Smooth muscle cell (in vitro differentiated cells): ENCODE measurements around the gene NUDT22. TPM values are rescaled to one million over a fixed set of nuclear protein-coding genes. Genes with fewer than 3 reads are reported as not detected.

ENCODE experiments used
- DNase-seq: peaks from one replicate; lab custom pipeline; 2025; ENCODE audit not compliant: unreplicated experiment; lab: John Stamatoyannopoulos, UW
- H2AFZ ChIP-seq: fragments of 200-600 bp; sonication (generic); 2 replicates; pipeline ENCODE4 v1.6.0; 2016; ENCODE audit warnings: antibody characterized with exemption, low read depth, mild to moderate bottlenecking
- H3F3A ChIP-seq: fragments of 200-600 bp; sonication (generic); 2 replicates; pipeline ENCODE4 v1.6.0; 2017; ENCODE audit warnings: antibody characterized with exemption, low read depth
- H3K27ac ChIP-seq: fragments of 200-600 bp; sonication (generic); 2 replicates; pipeline ENCODE4 v1.5.1; 2016; ENCODE audit warnings: low read depth, mild to moderate bottlenecking
- H3K27me3 ChIP-seq: fragments of 200-600 bp; sonication (generic); 2 replicates; pipeline ENCODE4 v1.6.1; 2016; ENCODE audit warnings: low read depth, mild to moderate bottlenecking
- H3K36me3 ChIP-seq: fragments of 200-600 bp; sonication (generic); 2 replicates; pipeline ENCODE4 v1.5.1; 2016; ENCODE audit warnings: low read depth
- H3K4me1 ChIP-seq: fragments of 200-600 bp; sonication (generic); 2 replicates; pipeline ENCODE4 v1.5.1; 2016; ENCODE audit warnings: low read depth
- H3K4me2 ChIP-seq: fragments of 200-600 bp; sonication (generic); 2 replicates; pipeline ENCODE4 v1.6.0; 2016; ENCODE audit warnings: mild to moderate bottlenecking
- H3K4me3 ChIP-seq: fragments of 200-600 bp; sonication (generic); 2 replicates; pipeline ENCODE4 v1.5.1; 2016; ENCODE audit warnings: mild to moderate bottlenecking
- H3K79me2 ChIP-seq: fragments of 200-600 bp; sonication (generic); 2 replicates; pipeline ENCODE4 v1.6.0; 2016; ENCODE audit warnings: low read depth, mild to moderate bottlenecking
- H3K9ac ChIP-seq: fragments of 200-600 bp; sonication (generic); 2 replicates; pipeline ENCODE4 v1.6.0; 2016; ENCODE audit warnings: low read depth
- H3K9me3 ChIP-seq: fragments of 200-600 bp; sonication (generic); replicated peaks from 2 replicates; pipeline ENCODE4 v1.5.1; 2016; ENCODE audit warnings: low read depth
- H4K20me1 ChIP-seq: fragments of 200-600 bp; sonication (generic); 2 replicates; pipeline ENCODE4 v1.6.0; 2016; ENCODE audit warnings: low read depth
- CTCF ChIP-seq: fragments of 200-600 bp; sonication (generic); IDR thresholded peaks from 2 replicates; pipeline ENCODE4 v1.5.1; 2017; ENCODE audit warnings: borderline replicate concordance, mild to moderate bottlenecking, antibody characterized with exemption; ENCODE audit not compliant: insufficient read depth, poor library complexity, severe bottlenecking
- WGBS: methylation state at CpG from one replicate; pipeline ENCODE4 v1.1.7; 2016; ENCODE audit warnings: low lambda C conversion rate; 5-methylcytosine and 5-hydroxymethylcytosine counted together
- polyA plus RNA-seq: library from polyadenylated mRNA; unstranded; fragments of >200 nt; fragmentation: Nextera tagmentation; extraction: Ambion mirVana; gene quantifications from 2 replicates; pipeline ENCODE4 v1.2.1, GENCODE V29; 2016
- total RNA-seq: library from RNA; depleted of rRNA; stranded (reverse); fragments of >200 nt; gene quantifications from 2 replicates; pipeline ENCODE4 v1.2.3, GENCODE V29; 2014

NUDT22 gene
- total and polyA plus RNA-seq, 2 experiments from 2014 or later: 51.5 to 82.1 TPM

- Histone ChIP-seq H3K4me3 (no peak overlapping the region), H3K9me3 (no peaks in the 10 kb centered on the region), H3K4me1 (no peaks in the 10 kb centered on the region), H3K79me2 (no peaks in the 10 kb centered on the region), H3K9ac (no peak overlapping the region), H3F3A (no peaks in the 10 kb centered on the region), H3K4me2 (no peak overlapping the region), H3K27me3 (no peaks in the 10 kb centered on the region), H3K27ac (no peak overlapping the region), H4K20me1 (no peaks in the 10 kb centered on the region), H3K36me3 (no peaks in the 10 kb centered on the region), H2AFZ (no peak overlapping the region)
- WGBS: 98% methylated on average over 15 of the region's 17 CpGs
- no peak for DNase-seq
- no peak for TF ChIP-seq CTCF
Measured at GRCh38 chr11:64220271-64220670, 5.8 kb upstream of the NUDT22 start.

- Histone ChIP-seq H3K9me3 (no peaks in the 10 kb centered on the region), H3F3A (no peaks in the 10 kb centered on the region), H3K79me2 (no peaks in the 10 kb centered on the region), H4K20me1 (no peaks in the 10 kb centered on the region), H3K4me2 (no peak overlapping the region), H3K27ac (no peak overlapping the region), H3K4me1 (no peaks in the 10 kb centered on the region), H3K9ac (no peak overlapping the region), H3K4me3 (no peak overlapping the region), H2AFZ (no peak overlapping the region), H3K36me3 (no peaks in the 10 kb centered on the region), H3K27me3 (no peaks in the 10 kb centered on the region)
- 97% methylated on average over 13 of the region's 14 CpGs for WGBS
- no peak for TF ChIP-seq CTCF
- DNase-seq: no peak
Measured at GRCh38 chr11:64220798-64221197, 5.3 kb upstream of the NUDT22 start.

- H3K9ac ChIP-seq: no peak overlapping the region
- H3K4me2 ChIP-seq: no peak overlapping the region
- no peaks in the 10 kb centered on the region for H4K20me1 ChIP-seq
- H3K27ac ChIP-seq: no peak overlapping the region
- whole genome bisulfite sequencing: 94% methylated on average over 9 of the region's 9 CpGs
- H3K36me3 ChIP-seq: no peaks in the 10 kb centered on the region
- no peak for DNase-seq
- no peaks in the 10 kb centered on the region for H3K9me3 ChIP-seq
- H3K27me3 ChIP-seq: no peaks in the 10 kb centered on the region
- TF ChIP-seq CTCF: no peak
- no peak overlapping the region for H3K4me3 ChIP-seq
- H3K79me2 ChIP-seq: peaks cover 15% of the 10 kb centered on the region
- H3K4me1 ChIP-seq: peaks cover 10% of the 10 kb centered on the region
- H2AFZ ChIP-seq: no peak overlapping the region
- H3F3A ChIP-seq: no peaks in the 10 kb centered on the region
Measured at GRCh38 chr11:64222651-64223000, 3.4 kb upstream of the NUDT22 start.

GRCh38 chr11:64223001-64223651 lies 2.9 kb upstream of the NUDT22 start:
- no peaks in the 10 kb centered on the region for H3K36me3 ChIP-seq
- no peak for TF ChIP-seq CTCF
- H2AFZ ChIP-seq: no peak overlapping the region
- DNase-seq: no peak
- no peak overlapping the region for H3K27ac ChIP-seq
- no peaks in the 10 kb centered on the region for H3F3A ChIP-seq
- no peaks in the 10 kb centered on the region for H3K27me3 ChIP-seq
- peaks cover 10% of the 10 kb centered on the region for H3K4me1 ChIP-seq
- WGBS: 97% methylated on average over 23 of the region's 24 CpGs
- no peak overlapping the region for H3K4me2 ChIP-seq
- H3K79me2 ChIP-seq: peaks cover 16% of the 10 kb centered on the region
- H3K4me3 ChIP-seq: no peak overlapping the region
- H3K9ac ChIP-seq: no peak overlapping the region
- H3K9me3 ChIP-seq: no peaks in the 10 kb centered on the region
- H4K20me1 ChIP-seq: no peaks in the 10 kb centered on the region
